ENCODE results near the gene NR3C2.

NR3C2 gene

GRCh38 chr4:148441986-148442831 is at the start of gene NR3C2:
Gene NR3C2, minus strand, starts transcription at chr4:148442414.
- peak; percentile 95 to 96 for DNase-seq

GRCh38 chr4:148487181-148487580 is 45.0 kb upstream of the NR3C2 start:
- no peak for DNase-seq

GRCh38 chr4:148481636-148482035 is 39.4 kb upstream of the NR3C2 start:
- DNase-seq = no peak

- DNase-seq = no peak
Observed at GRCh38 chr4:148477276-148477675, 35.1 kb upstream of the NR3C2 start.

DNA sequence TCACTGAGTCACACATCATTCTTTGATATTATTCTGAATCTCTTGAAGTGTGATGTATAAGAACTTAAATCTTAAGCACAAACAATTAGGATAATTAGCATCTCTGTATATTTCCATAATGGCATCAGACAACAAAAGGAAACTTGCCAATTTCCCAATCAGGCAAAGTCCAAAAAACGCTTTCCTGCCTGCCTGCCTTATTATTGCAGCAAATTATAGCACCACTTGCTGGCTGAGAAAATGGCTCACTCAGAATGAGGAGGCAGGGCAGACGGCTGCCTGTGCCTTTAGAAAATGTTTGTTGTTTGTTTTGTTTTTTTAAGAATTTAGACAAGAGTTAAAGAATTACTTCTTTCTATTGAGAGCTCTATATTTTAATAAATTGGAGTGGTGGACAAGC is 27.7 kb upstream of the NR3C2 start:
- no peak for DNase-seq

DNA sequence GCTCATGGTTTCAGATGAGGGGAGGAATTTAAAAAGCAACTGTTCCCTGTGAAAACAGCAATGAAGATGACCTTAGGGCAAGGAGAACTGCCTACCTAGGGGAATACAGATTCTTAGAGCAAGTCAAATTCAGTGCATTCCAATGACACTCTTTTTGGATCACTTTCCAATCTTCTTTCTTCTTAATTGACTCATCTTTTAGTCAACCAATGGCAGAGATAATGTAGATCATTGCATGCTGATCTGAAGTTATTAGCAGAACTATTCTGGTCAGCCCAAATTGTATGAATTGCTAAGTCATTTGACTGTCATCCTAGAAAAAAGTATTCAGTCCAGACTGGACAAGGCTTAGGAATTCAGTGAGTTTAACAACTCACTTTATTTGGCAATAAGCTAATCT is 12.6 kb upstream of the NR3C2 start:
- no peak for DNase-seq

GRCh38 chr4:148453833-148454232 is 11.6 kb upstream of the NR3C2 start:
- no peak for DNase-seq

- no peak for DNase-seq
Observed at GRCh38 chr4:148452970-148453369, 10.8 kb upstream of the NR3C2 start.

DNA sequence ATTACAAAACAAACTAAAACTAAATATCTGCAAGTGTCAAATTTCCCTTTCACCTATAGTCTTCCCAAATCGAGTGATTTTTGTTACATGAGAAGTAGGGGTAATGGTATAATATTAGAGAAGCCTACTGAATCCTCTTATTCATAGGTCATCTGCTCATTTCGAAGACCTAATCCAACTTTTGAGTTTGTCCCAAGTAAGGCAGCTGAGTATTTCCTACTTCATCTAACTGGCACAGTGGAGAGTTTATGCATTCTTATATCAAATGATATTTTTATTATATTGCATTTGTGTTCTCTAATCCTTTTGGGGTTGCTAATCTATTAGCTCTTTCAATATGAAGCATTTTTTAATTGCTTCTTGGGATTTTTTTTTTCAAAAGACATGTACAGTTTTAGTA is 7.7 kb upstream of the NR3C2 start:
- no peak for DNase-seq

DNA sequence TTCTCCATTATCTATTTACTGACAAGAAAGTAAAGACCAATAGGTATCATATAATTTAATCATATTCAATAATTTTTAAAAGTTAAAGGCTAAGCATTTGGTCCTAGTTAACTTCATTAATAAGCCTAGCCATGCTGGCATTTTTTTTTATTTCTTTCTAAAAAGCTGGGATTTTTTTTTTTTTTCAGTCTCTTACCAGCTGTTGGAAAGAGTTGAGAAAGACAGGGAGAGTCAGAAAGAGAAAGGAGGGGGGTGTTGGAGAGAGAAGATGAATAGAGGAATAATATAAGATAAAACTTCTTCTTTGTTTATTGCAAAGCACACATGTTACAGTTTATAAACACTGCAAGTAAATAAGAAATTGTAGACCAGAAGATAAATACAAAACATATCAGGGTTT is 5.9 kb upstream of the NR3C2 start:
- DNase-seq = no peak

- peak; percentile 13 to 15 for DNase-seq
Observed at GRCh38 chr4:148447681-148448080, 5.5 kb upstream of the NR3C2 start.

DNA sequence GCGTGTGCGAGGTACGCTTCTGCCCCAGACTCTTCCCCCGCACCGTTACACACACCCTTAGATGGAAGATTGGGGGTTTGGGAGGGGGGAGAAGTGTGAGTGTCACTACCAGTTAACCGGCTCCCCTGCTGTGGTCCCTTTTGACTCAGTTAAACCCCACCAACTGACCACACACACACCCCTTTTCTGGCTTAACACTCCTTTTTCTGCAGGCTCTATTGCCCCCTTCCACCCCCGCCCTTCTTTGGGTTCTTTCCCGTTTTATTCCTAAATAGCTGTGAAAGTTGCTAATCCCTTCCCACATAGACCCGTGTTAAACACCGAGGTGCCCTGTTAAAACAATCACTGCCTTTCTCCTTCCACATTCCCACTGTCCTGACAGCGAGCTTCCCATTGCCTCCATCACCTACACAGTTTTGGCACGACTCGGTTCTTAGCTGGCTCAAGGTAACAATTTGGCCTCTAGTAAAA is 3.7 kb upstream of the NR3C2 start:
- DNase-seq = no peak

- DNase-seq = peak; percentile 62 to 65
Observed at GRCh38 chr4:148445071-148445859, 3.1 kb upstream of the NR3C2 start.

GRCh38 chr4:148444296-148445070 is 2.3 kb upstream of the NR3C2 start:
- peak; percentile 37 to 45 for DNase-seq

GRCh38 chr4:148443512-148444295 is 1.5 kb upstream of the NR3C2 start:
- peak; percentile 14 to 22 for DNase-seq

GRCh38 chr4:148442832-148443511 is 758 bp upstream of the NR3C2 start:
- DNase-seq = no peak

- DNase-seq = no peak
Observed at GRCh38 chr4:148441624-148441985, 609 bp downstream of the NR3C2 start.

DNA sequence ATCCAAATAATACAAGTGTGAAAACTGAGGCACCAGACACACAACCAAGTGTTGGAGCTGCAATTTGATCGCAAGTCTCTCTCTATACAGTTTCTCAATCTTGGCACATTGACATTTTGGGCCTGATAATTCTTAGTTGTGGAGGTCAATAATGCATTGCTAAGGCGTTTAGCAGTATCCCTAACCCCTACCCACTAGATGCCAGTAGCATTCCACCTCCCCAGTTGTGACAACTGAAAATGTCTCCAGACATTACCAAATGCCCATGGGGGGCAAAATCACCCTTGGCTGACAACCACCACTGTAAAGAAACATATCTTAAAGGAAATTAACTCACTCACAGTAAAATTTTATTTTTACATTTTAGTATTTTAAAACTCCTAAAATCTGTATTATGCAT is 4.2 kb downstream of the NR3C2 start:
- no peak for DNase-seq

- DNase-seq = no peak
Observed at GRCh38 chr4:148437439-148437838, 4.8 kb downstream of the NR3C2 start.

DNA sequence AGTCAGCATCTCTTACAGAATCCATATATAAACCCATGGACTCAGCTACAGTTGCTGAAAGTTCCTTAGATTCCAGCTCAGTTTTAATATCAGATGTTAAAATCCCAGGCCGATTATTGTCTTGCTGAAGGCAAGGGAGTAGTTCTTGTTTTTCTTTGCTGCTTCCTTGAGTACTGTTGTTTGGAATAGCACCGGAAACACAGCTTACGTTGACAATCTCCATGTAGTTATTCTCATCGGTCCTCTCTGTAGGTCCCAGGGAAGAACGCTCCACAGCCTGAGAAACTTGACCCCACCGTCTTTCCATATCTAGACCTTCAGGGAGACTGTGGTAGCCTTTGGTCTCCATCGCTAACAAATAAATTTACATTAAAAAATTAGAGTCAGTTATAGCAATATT is 5.7 kb downstream of the NR3C2 start:
- no peak for DNase-seq

DNA sequence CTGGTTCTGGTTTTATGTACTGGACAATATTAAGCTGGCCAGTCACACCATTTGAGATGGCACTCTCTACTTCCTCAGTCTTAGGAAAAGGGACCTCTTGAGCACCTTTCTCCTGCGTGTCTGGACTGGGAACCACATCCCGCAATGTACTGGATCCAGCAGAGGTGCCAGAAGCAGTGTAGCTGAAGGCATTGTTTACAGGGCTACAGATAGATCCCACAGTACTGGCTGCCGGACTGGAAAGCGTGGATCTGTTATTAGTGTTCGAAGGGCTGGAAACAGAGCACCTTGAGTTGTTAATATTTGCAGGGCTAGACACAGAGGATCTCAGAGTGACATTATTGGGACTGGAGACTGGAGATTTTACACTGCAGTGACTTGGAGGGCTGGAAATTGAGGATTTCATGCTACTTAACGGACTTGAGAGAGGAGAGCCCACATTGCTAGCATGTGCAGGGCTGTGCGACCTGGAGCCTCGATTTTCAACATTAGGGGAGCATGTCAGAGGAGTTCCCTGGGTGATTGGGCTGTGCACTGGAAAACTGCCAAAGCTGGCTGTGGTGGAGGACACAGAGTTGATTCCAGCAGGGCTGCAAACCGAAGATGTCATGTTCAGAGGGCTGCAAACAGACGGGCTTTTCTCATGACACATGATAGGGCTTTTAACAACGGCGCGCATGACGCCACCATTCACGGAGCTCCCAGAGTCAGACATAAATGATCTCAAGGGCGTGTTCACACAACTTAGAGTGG is 6.4 kb downstream of the NR3C2 start:
- no peak for DNase-seq

All from activated CD4-positive, alpha-beta T cell treated with anti-CD3 and anti-CD28 coated beads, Interleukin-2, amount 50 U/mL, for 4 hours (primary cell).